GM10847 (cell line): ENCODE results near the gene ACSL6.

ENCODE experiments used
- POLR2A ChIP-seq: IDR thresholded peaks from 2 replicates; pipeline ENCODE4 v1.6.1; 2011; ENCODE audit not compliant: insufficient read length; ENCODE audit errors: extremely low read depth

Gene ACSL6

DNA sequence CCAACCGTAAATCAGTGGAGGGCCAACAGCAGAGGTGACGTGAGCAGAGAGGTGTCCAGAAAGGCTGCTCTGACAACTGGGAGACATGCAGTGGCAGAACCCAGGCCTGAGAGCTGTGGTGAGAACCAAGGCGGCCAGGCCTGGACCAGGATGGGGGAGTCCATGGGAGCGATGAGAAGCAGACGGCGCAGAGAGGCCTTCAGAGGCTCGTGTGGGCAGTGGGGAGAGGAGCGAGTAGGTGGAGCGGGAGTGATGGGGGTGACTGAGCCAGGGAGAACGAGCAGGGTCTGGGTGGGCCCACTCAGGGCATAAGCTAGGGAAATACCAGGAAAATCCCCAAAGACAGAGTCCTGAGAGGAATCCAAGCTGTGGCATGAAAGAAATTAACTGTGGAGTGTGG is 41.1 kb upstream of the ACSL6 start:
- no peak for TF ChIP-seq POLR2A

DNA sequence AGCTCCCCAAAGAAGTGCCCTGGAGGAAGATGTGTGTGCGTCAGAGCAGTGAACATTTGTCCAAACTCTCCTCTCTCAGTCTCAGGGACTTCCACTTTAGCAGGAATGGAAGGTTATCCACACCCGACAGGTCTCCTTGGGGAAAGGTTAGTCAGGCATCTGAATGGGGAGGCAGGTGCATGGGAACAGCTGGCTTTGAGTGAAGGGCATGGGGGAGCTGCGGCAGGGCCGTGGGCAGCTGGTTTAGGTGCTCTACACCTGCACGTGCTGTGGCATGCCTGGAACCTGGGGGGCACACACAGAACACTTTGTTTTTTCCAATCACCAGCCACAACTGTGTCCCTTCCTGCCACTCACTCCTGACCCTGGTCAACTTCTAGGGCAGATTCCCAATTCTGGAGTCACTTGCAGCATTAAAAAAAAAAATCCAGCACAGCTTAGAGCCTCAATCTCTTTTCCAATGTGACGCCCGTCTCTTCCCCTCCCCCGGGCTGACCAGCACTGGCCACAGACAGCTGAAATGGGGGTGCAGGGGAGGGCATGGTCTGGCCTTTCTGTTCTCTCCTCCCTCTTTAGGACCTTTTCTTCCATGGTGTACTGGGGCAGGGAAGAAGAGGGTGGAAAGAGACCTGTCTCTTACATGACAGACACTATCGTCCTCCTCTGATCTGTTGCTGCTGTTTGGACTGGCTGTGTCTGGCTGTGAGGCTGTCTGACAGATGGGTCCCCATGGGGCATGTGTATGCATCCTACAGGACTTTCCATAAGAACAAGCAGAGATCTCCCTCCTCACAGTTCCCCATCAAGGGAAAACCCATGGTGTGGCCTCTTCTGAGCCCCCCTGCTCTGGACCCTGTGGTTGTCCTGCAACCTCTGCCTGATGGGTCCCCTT is 39.4 kb upstream of the ACSL6 start:
- no peak for TF ChIP-seq POLR2A

DNA sequence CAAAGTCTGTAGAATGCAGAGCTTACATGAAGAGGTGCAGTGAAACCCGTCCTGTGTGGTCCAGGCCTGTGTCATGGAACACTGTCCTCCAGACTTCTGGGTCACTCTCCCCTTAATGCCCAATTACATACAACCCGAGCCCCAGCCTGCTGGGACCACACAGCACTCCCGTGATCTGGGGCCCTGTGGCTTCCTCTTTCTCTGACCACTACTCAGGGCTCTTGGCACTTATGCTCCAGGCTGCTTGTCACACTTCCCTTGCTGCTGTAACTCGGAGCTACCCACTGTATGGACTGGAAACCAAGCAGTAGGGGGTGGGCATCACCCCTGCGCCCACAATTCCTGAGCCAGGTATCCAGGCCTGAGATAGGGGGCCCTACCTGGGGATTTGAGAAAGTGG is 38.7 kb upstream of the ACSL6 start:
- TF ChIP-seq POLR2A: no peak

DNA sequence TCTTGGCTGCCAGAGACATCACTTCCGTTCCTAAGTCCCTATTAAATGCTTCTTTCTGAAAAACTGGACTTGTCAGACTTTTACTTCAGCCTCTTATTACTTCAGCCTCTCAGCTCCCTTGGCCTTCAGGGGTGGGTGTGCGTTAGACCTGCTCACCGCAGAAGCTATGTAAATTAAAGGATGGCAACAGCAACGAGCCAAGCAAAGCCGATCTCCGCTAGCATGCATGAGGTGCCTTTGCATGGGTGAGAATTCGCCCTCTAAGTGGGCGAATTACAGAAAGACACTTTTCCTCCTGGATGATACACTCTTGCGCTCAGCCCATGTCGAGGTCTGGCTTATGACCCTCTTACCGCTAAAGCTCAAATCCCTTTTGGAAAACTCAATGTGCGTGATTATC is 38.1 kb upstream of the ACSL6 start:
- TF ChIP-seq POLR2A: no peak

DNA sequence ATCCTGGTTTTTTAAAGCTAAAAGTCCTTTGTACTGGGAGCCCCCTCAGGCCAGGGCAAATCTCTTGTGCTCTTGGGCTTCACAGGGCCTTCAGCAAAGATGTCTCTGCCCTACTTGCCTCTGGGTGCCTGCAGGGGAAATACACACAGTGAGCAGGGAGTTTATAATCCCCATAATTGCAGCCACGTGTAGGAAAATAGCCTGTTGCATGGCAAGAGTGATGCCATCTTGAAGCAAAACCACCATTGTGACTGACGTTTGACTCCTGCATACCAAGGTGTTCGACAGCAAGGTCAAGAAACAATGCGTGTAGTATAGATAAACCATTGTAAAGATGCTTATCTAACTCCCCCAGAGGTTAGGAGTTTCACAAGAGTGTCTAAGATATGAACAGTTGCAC is 37.6 kb upstream of the ACSL6 start:
- no peak for TF ChIP-seq POLR2A

DNA sequence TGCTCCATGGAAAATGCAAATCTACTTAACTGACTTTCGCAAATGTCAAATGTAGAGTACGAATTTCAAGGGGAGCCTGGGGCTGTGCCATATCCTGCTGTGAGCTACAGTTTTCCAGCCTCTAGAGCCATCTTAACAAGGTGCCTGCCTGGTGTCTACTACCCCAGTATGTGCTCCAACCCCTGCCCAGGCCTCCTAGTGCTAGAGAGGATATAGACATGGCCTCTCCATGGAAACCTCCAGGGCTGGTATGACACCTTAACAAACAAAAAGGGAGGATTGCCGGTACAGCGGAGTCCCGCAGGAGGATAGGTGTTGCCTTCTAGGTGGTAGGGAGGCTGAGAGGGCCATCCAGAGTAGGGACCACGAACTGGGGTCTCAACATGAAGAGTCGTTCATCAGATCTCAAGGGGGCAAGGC is 35.4 kb upstream of the ACSL6 start:
- no peak for TF ChIP-seq POLR2A

DNA sequence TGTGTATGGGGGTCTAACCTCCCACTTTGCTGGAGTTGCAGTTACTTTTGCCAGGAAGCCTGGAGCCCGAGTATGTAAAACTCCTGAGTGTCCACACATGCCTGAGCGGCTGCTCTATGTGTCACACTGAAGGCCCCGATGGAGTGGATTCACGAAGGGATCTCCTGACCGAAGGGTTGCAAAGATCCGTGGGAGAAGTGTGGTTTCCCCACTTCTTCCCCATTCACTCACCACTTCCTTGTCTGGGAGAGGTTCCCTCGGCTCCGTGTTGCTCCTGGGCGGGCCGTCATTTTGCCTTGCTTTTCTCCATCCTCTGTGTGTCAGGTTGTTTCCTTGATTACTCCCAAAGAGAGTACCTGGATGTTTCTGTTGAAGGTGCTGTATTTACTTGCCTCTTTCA is 32.7 kb upstream of the ACSL6 start:
- TF ChIP-seq POLR2A: no peak

DNA sequence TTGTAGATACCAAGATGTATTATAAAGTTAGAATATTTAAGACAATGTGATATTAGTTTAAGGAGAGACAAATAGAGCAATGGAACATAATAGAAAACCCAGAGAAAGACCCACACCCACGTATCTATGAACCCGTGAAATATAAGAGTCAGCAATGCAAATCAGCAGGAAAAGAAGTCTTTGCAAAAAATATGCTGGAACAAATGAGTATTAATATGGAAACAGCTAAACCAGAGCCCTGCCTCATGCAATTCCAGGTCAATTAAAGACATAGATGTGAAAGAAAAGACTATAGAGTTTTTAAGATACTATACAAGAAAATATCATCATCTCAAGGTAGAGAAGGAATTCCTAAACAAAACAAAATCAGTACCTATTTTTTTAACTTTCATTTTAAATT is 25.9 kb upstream of the ACSL6 start:
- no peak for TF ChIP-seq POLR2A

DNA sequence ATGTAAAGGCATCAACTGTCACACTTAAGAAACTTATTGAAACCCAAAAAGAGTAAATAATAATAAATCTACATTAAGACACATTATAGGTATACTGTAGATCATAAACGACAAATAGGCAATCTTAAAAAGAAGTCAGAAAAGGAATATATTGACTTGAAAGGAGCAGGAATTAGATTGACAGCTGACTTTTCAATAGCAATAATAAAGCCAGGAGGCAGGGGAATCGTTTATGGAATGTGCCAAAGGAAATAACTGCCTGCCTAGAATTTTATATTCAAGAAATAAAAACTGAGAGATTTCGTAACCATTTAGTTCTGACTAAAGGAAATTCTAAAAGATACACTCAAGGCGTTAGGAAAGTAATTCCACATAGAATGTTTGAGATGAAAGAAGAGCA is 21.7 kb upstream of the ACSL6 start:
- no peak for TF ChIP-seq POLR2A

DNA sequence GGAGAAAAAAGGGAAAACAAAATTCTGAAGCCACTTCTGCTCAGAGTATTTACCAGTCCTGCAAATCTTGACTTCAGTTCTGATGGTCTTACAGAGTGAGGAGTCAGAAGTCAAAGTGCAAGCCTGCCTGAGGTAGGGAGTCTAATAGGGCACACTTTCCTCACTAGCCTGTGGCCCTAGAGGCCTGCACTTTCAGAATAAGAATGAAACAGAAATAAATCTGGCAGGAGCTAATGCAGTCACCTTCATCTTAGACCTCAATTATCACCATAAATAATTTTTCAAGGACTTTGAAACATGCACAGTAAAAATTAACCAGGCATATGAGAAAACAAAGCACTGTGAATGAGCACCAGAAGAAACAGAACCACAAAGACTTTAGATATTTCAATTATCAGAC is 20.7 kb upstream of the ACSL6 start:
- TF ChIP-seq POLR2A: no peak

DNA sequence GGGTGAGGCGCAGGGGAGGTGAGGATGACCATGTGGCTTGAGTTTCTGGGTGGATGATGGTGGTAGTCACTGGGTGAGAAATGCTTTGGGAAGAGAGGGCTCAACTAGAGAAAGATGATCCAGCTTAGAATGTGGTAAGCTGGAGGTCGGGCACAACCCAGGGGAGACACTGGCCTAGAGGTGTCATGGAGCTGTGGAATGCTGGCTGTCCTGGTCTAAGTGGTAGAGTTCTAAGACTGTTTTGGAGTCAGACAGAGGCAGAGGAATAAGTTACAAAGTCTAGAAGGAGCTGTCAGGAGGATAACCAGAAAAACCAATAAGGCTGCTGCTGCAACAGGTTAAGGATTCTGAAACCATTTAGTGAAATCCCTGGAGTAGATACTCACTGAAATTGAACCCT is 19.2 kb upstream of the ACSL6 start:
- TF ChIP-seq POLR2A: no peak

DNA sequence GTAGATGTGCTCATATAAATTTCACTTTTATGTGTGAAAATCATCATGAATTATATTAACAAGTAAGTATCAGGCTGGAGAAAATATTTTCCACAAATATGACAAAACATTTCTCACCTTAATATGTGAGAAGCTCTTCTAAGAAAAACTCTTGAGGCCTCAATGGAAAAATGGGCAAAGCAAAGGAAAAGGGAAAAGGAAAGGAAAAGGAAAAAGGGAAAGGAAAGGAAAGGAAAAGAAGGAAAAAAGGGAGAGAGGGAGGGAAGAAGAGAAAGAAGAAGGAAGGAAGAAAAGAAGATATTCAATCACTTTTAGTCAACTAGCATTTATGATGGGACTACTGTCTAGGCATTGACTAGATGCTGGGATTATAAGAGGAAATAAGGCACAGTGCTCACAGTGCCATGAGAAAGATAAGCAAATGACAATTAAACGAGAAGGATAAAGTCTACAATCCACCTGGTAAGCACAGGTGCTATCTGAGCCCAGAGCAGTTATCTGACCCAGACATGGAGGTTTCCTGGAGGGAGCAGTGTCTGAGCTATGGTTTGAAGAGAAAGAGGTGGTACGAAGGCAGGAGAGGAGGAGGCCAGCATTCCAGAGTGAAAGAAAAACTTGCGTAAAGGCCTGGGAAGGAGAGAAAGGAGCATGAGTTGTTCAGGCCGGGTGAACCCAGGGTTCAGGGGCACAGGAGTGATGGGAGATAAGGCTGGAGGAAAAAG is 18.3 kb upstream of the ACSL6 start:
- no peak for TF ChIP-seq POLR2A

DNA sequence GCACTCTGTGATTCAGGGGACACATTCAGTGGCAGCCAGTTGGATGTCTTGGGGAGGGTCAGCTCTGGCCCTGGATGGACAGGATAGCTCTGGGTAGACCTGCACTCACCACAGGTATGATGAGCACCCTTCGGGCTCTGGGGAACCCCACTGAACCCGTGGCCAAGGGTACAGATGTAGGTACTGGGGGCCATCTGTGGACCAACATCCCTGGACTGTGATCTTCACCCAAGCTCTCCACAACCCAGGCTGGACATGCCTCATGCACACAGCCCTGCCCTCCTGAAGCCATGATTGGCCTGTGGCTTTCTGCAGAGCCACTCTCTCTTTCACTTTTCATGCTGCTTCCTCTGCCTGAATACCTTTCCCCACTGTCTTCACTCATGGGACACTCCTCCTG is 15.6 kb upstream of the ACSL6 start:
- no peak for TF ChIP-seq POLR2A

DNA sequence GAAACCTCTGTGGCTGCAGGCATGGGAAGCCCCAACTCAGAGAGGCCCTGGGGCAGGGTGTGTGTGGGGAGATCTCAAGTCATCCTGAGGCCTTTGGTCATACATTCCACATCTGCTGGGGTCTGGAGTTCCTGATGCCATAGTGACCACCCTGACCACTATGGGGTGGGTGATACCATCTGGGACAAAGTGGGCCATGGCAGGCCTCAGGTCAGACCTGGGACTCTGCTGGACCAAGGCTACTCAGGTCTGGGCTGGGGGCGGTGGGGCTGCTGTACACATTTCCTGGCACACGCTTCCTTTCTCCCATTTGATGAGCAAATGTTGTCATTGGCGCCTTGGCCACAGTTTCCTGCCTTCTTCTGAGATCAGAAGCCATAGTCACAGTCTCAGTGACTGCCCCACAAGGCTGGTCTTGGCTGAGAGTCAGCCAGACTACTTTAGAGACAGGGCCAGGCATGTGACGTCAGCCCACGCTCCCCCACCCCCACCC is 15.1 kb upstream of the ACSL6 start:
- no peak for TF ChIP-seq POLR2A

DNA sequence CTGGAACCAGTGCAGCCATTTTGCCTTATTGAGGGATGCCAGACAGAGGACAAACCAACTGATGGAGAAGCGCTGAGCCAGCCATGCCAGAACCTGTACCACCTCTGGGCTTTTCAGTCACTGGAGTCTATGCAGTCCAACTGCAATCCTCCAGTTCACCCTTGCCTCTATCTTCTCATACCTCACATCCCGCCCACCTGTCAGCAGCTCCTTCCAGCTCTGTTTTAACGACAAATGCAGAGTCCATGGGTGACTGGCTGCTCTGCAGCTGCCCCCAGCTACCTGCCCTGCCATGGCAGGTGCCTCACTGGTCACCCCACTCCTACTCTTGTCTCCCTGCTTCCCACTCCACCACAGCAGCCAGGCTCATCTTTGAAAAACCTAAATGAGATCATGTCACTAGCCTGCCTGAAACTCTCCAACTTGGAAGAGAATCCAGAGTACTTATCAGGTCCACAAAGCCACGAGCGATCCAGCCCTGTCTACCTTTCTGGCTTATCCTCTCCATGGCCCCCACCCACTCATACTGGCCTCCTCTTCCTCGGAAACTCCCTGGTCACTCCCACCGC is 14.0 kb upstream of the ACSL6 start:
- TF ChIP-seq POLR2A: no peak
